Ramos (cell line): ENCODE results near the gene SLC38A6.

Experiments used
- in situ Hi-C: fragments of 300-500 bp; cut with MboI; formaldehyde crosslinking; loops from one replicate; pipeline ENCODE4 v1.14.3; 2022; ENCODE audit warnings: low sequenced_read_pairs; ENCODE audit not compliant: unreplicated experiment

The SLC38A6 gene

DNA sequence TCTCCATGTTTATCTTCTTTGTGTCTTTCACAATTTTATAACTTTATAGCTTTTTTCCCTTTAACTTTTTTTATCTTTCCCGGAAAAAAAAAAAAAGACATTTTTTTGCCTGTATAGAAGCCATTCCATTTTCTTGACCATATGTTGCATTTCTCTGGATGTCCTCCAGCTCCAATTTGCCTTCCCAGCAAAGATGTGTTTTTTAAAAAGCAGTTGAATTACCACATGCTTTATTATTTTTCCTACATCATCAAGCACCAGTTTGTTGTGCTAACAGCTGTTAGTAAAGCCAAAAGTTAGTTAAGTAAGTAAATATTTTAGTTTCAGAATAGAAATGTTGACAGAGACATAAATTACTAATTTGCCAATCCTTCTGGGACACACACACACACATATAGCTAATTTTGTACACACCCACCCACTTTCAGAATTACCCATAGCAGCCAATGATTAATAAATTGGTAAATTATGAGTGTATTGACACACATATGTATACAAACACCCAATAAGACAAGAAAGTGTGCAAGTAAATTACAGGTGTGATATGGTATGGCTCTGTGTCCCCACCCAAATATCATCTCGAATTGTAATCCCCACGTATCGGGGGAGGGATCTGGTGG lies 118.3 kb downstream of the SLC38A6 start:
- in situ Hi-C loops: no loop called here

GRCh38 chr14:61101803-61102548 lies 120.9 kb downstream of the SLC38A6 start:
- in situ Hi-C loops: no loop called here
